NCI-H2081 treated with DMSO at 0.1 percent for 48 hours (cell line): ENCODE data around the gene PTPN23.

ENCODE experiments used
- DNase-seq: peaks from one replicate; lab custom pipeline; 2025; lab: John Stamatoyannopoulos, UW

Gene PTPN23

DNA sequence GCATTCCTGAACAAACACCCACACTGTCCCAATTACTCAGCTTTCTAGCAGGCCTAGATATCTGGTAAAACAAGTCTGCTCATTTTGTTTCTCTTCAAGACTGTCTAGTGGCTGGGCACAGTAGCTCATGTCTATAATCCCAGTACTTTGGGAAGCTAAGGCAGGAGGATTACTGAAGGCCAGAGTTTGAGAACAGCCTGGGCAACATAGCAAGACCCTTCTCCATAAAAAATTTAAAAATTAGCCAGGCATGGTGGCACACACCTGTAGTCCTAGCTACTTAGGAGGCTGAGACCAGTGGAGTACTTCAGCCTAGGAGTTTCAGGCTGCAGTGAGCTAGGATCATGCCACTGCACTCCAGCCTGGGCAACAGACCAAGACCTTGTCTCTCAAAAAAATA, 6.2 kb upstream of the PTPN23 start:
- DNase-seq = no peak

DNA sequence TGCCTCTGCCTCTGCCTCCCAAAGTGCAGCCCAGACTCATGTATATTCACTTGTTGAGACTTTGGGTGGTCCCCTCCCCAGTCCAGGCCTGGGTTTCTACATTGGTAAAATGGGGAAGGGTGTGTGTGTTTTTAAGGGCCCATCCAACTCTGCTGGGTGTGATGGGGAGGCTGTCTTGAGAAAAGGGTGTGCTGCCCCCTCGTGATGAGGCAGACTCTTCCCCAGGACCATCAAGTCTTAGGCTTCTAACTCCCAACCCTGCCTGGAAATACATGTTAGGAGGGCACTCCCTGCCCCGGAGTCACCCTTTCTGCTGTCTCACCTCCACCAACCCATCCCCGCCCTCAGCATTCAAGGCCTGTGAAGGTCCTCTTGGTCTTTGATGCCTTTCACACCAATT, 4.4 kb upstream of the PTPN23 start:
- DNase-seq = no peak

DNA sequence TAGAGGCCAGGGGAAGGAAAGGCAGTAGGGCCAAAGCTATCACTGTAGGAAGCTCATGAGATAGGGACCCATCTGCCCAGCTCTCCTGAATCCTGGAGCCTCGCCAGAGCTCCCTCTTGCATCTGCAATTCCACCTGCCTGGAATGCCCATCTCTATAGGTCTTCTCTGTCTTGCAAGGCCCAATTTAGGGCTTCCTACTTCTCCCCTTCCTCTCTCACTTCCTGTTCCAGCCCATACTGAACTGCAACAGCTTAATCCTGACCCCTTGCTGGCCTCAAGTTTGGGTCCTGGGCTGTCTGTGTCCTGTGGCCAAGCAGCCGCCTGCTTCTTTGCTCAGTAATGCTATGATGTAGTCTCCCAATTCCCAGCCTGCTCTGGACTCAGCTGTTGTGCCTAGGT, 3.6 kb upstream of the PTPN23 start:
- no peak for DNase-seq

DNA sequence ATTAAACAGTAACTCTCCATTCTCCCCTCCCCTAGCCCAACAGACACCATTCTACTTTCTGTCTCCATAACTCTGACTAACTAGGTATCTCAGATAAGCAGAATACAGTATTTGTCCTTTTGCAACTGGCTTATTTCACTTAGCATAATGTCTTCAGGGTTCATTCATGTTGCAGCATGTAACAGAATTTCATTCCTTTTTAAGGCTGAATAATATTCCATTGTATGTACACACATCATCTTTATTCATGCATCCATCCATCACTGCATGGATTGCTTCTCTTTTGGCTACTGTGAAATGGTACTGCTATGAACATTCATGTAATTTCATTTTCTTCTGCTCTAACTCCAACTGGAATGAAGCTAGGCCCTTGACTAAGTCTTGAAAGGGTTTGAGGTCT, 2.0 kb upstream of the PTPN23 start:
- DNase-seq = no peak

DNA sequence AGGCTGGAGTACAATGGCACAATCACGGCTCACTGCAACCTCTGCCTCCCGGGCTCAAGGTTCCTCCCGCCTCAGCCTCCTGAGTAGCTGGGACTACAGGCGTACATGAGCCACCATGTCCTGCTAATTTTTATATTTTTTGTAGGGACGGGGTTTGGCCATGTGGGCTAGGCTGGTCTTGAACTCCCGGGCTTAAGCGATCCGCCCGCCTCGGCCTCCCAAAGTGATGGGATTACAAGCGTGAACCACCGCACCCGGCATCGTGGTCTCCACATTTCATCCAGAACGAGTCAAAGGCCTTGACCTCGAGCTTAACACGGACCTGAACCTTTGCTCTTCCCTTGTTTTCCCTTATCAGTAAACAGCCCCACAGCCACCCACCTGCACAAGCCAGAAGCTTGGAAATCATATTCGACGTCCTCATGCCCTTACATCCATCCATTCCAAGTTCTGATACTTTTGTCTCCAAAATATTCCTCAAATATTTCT, 1.4 kb upstream of the PTPN23 start:
- DNase-seq = no peak

DNA sequence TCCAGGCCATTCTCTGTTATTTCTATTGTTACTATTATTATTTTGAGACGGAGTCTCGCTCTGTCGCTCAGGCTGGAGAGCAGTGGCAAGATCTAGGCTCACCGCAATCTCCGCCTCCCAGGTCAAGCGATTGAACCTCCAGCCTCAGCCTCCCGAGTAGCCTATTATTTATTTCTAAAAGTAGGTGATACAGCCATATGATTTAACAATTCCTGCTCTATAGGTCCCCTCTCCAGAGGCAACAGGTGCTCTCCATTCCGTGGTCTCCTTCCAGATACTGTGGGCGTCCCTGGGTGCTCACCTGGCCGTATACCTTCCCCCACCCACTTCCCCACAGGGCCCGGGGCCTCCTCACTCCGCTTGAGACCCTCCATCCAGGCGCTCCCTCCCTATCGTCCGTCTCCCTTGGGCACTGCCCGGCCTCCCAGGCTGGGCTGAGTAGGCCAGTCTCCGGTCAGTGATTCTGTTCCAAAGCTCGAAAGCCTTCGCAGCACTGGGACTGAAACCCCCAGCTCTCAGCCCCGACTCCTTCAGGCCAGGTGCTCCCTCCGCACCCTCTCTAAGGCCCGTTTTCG, 708 bp upstream of the PTPN23 start:
- no peak for DNase-seq

DNA sequence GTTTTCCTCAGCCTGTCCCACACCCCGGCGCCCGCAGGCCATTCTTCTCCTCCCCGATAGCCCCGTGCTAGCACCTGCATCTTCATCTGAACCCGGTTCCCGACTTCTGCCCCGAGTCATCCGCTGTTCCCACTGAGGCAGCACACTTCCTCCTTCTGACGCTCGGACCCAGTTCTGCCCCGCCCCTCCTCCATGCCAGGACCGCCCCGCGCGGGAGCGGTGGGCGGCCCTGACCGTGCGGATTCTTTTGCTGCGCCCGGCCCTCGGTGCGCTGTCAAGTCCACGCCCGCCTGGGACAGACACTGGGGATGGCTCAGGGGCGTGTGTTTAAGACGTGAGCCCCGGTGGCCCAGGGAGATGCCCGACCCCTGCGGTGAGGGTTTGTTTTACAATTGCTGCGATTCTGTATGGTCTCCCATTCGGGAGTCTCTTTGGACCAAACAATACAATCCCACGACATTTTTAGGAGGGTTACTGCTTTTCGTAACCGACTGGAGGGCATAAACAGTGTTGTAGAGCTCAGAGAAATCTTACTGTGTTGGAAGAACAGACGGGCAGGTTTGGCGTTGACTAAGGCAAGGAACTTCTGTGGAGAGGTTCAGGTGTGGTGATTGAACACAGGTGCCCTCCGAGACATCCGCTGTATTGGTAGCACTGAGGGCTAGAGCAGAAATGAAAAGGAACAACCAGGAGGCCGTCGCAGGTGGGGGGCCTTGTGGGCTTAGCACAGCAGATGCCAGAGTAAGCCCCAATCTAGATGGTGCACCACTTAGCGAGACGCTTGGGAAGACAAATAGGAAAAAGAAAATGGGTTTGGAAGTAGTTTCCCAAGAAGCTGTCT, 716 bp downstream of the PTPN23 start:
- no peak for DNase-seq

DNA sequence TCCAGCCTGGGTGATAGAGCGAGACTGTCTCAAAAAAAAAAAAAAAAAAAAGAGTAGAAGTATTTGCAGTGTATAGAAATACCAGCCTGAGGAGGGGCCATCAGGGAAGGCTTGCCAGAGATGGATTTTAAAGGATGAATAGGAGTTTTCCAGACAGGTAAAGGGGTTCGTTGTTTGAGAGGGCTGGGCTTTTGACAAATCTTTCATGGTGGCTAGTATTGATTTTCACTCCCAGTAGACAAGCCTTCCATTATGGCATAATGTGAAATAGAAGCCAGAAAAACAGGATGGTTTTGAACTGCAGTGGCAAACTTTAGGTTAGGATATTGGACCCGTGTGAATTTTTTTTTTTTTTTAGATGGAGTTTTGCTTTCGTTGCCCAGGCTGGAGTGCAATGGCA, 3.6 kb downstream of the PTPN23 start:
- DNase-seq = no peak

DNA sequence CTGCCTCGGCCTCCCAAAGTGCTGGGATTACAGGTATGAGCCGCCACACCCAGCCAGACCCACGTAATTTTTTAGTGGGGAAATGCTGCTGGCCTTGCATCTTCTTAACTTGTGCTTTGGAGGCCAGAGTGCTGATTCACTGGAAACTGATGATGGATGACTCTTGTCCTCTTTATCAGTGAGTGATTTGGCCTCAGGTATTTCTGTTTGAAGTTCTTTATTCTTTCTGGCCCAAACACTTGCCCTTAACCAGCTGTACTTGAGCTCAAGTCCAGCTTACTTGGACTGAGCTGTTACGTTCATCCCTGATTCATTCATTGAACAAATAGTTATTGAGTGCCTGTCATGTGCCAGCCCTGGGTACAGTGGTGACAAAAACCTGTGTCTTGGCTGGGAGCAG, 4.2 kb downstream of the PTPN23 start:
- DNase-seq = no peak

DNA sequence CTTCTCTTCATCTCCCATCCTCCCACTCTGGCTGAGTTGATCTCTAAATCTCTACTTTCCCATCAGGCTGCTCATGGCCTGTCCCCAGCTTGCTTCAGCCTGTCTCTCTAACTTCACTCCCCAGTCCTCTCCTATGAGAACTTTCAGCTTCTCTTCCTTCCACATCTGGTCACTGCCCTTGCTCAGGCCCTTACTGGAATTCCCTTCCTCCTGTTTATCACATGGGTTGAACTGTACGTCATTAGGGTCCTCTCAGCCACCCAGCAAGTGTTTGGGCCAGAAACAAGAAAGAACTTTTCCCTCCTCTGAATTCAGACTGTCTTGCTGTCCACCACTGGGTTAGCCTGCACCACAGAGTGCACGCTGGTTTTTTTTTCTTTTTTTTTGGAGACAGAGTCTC, 5.0 kb downstream of the PTPN23 start:
- no peak for DNase-seq

DNA sequence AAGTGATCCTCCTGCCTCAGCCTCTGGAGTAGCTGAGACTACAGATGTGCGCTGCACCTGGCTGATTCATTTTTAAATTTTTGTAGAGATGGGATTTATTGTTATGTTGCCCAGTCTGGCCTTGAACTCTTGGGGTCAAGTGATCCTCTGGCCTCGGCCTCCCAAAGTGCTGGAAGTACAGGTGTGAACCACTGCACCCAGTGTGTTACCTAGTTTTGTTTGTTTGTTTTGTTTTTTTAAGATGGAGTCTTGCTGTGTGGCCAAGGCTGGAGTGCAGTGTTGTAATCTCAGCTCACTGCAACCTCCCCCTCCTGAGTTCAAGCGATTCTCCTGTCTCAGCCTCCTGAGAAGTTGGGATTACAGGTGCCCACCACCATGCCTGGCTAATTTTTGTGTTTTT, 12.1 kb downstream of the PTPN23 start:
- DNase-seq = no peak

DNA sequence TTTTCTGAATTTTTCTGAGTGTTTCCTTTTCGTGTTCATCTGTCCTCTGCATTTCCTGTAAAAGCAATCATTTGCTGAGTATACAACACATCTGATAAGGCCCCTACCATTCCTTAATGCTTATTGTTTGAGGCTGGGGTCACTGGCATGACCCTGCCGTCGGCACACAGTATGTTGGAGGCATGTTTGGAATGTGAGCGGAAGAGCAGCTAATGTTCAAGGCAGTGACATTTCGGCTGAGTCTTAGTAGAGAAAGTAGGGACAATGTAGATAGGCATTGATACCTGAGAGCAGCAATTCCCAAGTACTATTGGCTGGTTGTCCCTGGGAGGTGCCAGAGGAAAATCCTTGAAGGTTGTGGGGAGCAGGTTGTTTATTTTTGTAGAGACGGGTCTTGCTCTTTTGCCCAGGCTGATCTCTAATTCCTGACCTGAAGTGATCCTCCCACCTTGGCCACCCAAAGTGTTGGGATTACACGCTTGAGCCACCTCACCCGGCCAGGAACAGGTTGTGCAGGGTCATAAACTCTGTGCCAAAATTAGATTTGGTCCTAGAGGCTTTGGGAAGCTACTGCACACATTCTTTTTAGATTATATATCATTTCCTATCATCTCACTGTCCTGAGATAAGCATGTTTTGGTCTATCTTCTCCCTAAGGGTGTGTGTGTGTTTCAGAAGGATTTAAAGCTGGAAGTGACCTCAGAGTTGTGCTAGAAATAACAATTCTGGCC, 13.5 kb downstream of the PTPN23 start:
- DNase-seq = no peak

DNA sequence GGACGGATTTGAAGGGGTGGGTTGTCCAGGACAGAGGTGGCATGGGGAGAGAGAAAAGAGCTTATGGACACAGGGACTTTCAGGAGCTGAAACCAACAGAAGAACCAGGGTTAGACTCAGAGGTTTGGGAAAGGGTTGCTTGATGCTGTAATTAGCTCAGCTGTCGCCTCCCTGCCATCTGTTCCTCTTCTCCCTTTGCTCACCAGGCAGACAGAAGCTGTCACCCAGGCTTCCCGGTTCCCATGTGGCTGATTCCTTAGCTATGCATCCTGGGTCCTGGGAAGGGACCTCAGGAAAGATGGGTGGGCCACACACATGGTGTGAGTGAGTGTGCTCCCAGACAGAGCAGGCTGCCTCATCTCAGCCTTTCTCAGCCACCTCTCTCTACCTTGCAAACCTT, 14.1 kb downstream of the PTPN23 start:
- no peak for DNase-seq

DNA sequence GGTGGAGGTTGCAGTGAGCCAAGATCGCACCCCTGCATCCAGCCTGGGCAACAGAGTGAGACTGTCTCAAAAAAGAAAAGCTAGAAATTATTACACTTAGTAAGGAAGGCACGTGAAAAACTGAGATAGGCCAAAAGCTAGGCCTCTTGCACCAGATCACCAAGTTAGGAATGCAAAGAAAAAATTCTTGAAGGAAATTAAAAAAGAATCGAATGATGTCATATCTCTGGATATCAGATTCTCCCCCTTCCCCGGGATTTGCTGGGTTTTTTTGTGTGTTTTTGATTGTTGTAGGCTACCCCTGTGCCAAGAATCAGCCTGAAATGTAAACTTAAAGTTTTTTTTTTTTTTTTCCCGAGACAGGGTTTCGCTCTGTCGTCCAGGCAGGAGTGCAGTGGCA, 17.4 kb downstream of the PTPN23 start:
- no peak for DNase-seq

DNA sequence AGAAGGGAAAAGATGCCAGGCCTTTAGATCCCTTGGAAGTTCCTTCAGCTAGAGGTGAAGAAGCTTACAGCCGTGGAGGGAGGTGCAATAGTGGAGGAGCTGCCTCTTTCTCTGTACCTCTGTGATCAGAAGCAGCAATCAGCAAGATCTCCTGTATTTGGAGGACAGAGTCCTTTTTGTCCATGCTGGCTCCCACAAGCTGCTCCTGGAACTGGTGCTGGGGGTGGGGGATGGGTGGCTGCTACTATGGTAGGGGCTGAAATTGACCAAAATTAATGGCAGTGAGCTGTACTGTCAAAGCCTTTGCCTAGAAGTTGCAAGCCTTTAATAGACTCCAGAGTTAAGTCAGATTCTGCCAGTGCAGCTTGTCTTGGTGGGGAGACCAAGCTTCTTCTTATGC, 18.2 kb downstream of the PTPN23 start:
- no peak for DNase-seq

DNA sequence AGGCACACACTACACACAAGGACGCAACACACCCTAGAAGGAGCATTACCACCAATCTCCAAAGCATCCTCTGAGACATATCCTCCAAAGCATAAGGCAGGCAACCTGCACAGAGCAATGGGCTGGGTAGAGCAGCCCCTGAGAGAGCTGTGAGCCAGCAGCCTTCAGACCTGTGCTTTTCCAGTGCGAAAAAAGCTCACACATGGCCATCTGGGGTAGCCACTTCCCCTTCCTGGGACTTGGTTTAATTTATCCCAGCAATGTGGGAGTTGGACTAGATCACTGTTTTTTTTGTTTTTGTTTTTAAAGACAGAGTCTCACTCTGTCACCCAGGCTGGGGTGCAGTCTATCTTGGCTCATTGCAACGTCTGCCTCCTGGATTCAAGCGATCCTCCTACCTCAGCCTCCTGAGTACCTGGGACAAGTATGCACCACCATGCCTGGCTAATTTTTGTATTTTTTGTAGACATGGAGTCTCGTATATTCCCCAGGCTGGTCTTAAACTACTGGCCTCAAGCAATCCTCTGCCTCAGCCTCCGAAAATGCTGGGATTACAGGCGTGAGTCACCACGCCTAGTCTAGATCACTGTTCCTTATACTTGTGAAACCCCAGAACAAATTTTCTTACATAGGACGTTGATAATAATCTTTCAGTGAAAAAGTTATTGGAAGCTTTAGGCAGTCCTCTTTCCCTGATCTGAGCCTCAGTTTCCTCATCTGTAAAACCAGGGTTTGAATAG, 18.9 kb downstream of the PTPN23 start:
- no peak for DNase-seq

DNA sequence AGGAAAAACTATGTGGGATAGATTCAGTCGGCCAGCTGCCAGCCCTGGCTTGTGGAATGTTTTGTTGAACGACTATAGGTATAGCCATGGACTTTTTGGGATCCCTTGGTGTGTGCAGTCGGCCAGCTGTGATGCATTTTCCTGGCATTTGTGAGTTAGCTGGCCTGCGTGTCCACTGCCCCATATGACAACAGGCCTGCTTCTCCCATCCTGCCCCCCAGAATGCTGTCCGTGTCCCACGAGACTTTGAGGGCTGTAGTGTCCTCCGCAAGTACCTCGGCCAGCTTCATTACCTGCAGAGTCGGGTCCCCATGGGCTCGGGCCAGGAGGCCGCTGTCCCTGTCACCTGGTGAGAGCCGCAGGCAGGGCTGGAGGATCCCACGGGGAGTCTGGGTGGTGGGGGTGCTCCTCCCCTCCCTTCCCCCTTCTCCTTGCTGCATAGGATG, 23.6 kb downstream of the PTPN23 start:
- DNase-seq = no peak

DNA sequence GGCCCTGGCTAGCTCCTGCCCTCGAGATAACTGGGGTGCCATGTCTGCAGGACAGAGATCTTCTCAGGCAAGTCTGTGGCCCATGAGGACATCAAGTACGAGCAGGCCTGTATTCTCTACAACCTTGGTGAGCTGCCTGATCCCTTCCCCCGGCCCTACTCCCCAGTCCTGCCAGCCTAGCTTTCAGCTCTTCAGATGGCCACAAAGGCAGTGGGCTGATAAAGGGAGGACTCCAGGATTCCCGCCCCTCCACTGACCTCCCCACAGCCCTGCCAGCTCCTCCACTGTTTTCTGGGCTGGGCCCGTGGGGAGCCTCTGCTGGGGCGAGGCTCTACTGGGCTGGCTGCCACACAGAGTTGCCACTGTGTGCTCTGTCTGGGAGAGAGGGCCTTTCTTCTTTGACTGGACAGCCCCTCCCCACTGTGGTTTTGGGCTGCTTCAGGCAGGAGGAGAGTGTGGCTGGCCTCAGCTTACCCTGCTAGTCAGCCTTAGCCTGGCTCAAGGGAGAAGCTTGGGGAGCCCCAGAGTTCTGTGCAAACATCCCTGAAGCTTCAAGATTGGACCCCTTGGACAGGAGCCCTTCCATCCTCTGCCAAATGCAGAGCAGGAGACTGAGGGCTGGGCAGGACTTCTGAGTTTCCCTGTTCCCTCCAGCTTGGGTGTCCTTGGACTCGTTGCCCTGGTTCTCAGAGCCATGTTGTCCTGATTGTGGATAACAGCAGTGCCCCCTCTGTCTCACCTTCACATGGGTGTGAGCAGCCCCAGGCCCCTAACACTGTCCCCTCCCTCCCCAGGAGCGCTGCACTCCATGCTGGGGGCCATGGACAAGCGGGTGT, 24.4 kb downstream of the PTPN23 start:
- DNase-seq = no peak

DNA sequence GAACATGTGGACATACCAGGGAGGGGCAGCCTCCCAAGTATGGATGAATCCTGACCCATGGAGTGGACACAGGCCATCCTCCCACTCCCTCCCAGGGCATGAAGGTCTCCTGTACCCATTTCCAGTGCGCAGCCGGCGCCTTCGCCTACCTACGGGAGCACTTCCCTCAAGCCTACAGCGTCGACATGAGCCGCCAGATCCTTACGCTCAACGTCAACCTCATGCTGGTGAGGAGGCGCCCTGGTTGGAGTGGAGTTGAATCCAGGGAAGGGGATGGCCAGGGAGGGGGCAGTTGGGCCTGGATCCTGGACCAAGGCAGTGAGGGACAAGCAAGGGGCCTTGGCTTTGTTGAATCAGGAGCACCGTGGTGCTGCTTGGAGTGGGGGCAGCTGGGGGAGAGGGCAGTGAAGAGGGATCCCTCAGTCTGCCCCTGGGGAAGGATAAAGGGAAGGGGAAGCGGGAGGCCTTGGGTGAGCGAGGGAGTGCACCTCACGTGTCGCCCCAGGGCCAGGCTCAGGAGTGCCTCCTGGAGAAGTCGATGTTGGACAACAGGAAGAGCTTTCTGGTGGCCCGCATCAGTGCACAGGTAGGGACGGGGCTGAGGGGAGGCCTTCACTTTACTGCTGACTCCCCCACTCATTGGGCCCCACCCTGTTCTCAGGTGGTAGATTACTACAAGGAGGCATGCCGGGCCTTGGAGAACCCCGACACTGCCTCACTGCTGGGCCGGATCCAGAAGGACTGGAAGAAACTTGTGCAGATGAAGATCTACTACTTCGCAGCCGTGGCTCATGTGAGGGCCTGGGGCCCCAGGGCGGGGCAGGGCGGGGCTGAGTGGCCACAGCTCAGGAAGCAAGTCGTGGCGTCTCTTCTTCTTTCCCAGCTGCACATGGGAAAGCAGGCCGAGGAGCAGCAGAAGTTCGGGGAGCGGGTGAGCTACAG, 25.3 kb downstream of the PTPN23 start:
- DNase-seq = no peak

DNA sequence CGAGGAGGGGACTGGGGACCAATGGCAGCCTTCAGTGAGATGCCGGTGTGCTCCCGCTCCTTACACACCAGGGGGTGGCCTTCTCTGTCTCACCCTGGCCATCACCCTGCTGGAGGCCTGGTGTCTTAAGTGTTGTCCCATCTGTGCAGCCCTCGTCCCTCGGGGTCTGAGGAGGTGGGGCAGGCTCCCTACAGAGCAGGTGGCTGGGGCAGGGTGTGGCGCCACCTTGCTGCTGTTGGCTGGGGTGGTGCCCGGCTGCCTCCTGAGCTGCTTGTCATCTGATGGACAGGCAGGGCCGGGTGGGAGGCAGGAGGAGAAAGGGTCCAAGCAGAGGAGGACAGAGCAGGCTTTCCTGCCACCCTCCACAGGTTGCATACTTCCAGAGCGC, 25.9 kb downstream of the PTPN23 start:
- no peak for DNase-seq
